Tibial nerve (tissue), 4 donors: Measurements from ENCODE around the gene MIPEP. TPM values are rescaled to one million over a fixed set of nuclear protein-coding genes. Genes with fewer than 3 reads are reported as not detected.
A peak's percentile ranks its signal among the peaks of the same experiment; 100 is the strongest.

Source experiments
- DNase-seq, 2 donors: peaks; one replicate each; pipeline ENCODE4 v3.0.0-alpha.2; 2019; ENCODE audit warnings: low spot score in 2 of 2
- H3K27ac ChIP-seq, 4 donors: fragments of 200-600 bp; sonication (generic) in 3 of 4; one replicate each; pipeline ENCODE4 v1.5.1; 2017 to 2019; ENCODE audit warnings: mild to moderate bottlenecking in 1 of 4
- H3K27me3 ChIP-seq, 2 donors: fragments of 200-600 bp; sonication (generic) in 1 of 2; one replicate each; pipeline versions ENCODE4 v1.5.1 to v1.6.0; 2017 to 2019
- H3K36me3 ChIP-seq, 3 donors: fragments of 200-600 bp; sonication (generic); one replicate each; pipeline ENCODE4 v1.5.1; 2018 to 2019
- H3K4me1 ChIP-seq, 4 donors: fragments of 200-600 bp; sonication (generic) in 3 of 4; one replicate each; pipeline ENCODE4 v1.5.1; 2017 to 2019
- H3K4me3 ChIP-seq, 4 donors: fragments of 200-600 bp; sonication (generic) in 3 of 4; one replicate each; pipeline ENCODE4 v1.5.1; 2017 to 2019; ENCODE audit warnings: mild to moderate bottlenecking in 1 of 4, moderate library complexity in 1 of 4
- H3K9me3 ChIP-seq, 4 donors: fragments of 200-600 bp; sonication (generic) in 3 of 4; one replicate each; pipeline ENCODE4 v1.5.1; 2017 to 2019
- CTCF ChIP-seq, 5 experiments: fragments of 200-600 bp in 3 of 5; fragments of 450-650 bp in 2 of 5; sonication (generic) in 3 of 5; IDR thresholded peaks; one replicate each; pipeline ENCODE4 v1.5.1; 2016 to 2019; ENCODE audit warnings: antibody characterized with exemption in 5 of 5, mild to moderate bottlenecking in 3 of 5, moderate library complexity in 2 of 5
- EP300 ChIP-seq, 2 donors: sonication (generic); formaldehyde crosslinking; IDR thresholded peaks; one replicate each; pipeline ENCODE4 v1.6.1; 2017; ENCODE audit warnings: antibody characterized with exemption in 2 of 2, mild to moderate bottlenecking in 1 of 2
- POLR2A ChIP-seq, 2 donors: fragments of 450-650 bp; IDR thresholded peaks; one replicate each; pipeline ENCODE4 v1.6.1; 2017; ENCODE audit warnings: antibody characterized with exemption in 2 of 2, mild to moderate bottlenecking in 2 of 2, moderate library complexity in 2 of 2
- WGBS, 2 donors: methylation state at CpG; one replicate each; pipeline ENCODE4 v1.1.5; 2018; 5-methylcytosine and 5-hydroxymethylcytosine counted together
- total RNA-seq, 4 donors: library from RNA; depleted of rRNA; stranded (reverse); fragments of >200 nt; gene quantifications; one replicate each; pipeline ENCODE4 v1.1.0, GENCODE V29; 2016

The MIPEP gene
- total RNA-seq, 4 donors from 2014 or later, result 8.4 to 25.8 (median 16.4) TPM

- no peak for DNase-seq
- H3K9me3 ChIP-seq, result no peaks in the 10 kb centered on the region
- WGBS, 2 donors, result 73 to 79% methylated on average over 2 of the region's 2 CpGs
- peaks cover 0 to 21% (median 0%) of the 10 kb centered on the region in 3 donors for H3K36me3 ChIP-seq
- H3K4me3 ChIP-seq, result no peak overlapping the region
- no peak overlapping the region for H3K27ac ChIP-seq
- no peak for TF ChIP-seq POLR2A (IDR thresholded peaks at IDR 0.05)
- H3K27me3 ChIP-seq, result no peaks in the 10 kb centered on the region
- peaks cover 0 to 23% (median 2%) of the 10 kb centered on the region in 4 donors for H3K4me1 ChIP-seq
These were observed 92.6 kb downstream of the MIPEP start for GRCh38 chr13:23796551-23796950.

GRCh38 chr13:23794267-23795161 is 94.7 kb downstream of the MIPEP start:
- Histone ChIP-seq H3K36me3 (peaks cover 0 to 15% (median 0%) of the 10 kb centered on the region in 3 donors), H3K27ac (peak overlapping the region in 2 of 4 donors; percentile 15 to 21), H3K4me3 (no peak overlapping the region), H3K27me3 (no peaks in the 10 kb centered on the region), H3K4me1 (peaks cover 0 to 43% (median 0%) of the 10 kb centered on the region in 4 donors), H3K9me3 (peaks cover 0 to 8% (median 0%) of the 10 kb centered on the region in 4 donors)
- WGBS, 2 donors, result 35 to 40% methylated on average over 7 of the region's 7 CpGs
- TF ChIP-seq EP300 (IDR thresholded peaks at IDR 0.05), result no peak
- no peak for TF ChIP-seq CTCF (IDR thresholded peaks at IDR 0.05)
- no peak for TF ChIP-seq POLR2A (IDR thresholded peaks at IDR 0.05)
- no peak for DNase-seq

GRCh38 chr13:23793711-23794110 is 95.5 kb downstream of the MIPEP start:
- WGBS, 2 donors, result 63 to 66% methylated on average over 3 of the region's 3 CpGs
- Histone ChIP-seq H3K4me3 (no peak overlapping the region), H3K36me3 (peaks cover 0 to 15% (median 0%) of the 10 kb centered on the region in 3 donors), H3K9me3 (peaks cover 0 to 8% (median 0%) of the 10 kb centered on the region in 4 donors), H3K4me1 (peaks cover 0 to 44% (median 0%) of the 10 kb centered on the region in 4 donors), H3K27ac (peak overlapping the region in 1 of 4 donors; percentile 13), H3K27me3 (no peaks in the 10 kb centered on the region)
- TF ChIP-seq POLR2A (IDR thresholded peaks at IDR 0.05) (no peak), CTCF (IDR thresholded peaks at IDR 0.05) (no peak)
- DNase-seq, result no peak

GRCh38 chr13:23792680-23793079 is 96.5 kb downstream of the MIPEP start:
- Histone ChIP-seq H3K9me3 (peaks cover 0 to 8% (median 0%) of the 10 kb centered on the region in 4 donors), H3K27ac (no peak overlapping the region), H3K36me3 (peaks cover 0 to 7% (median 0%) of the 10 kb centered on the region in 3 donors), H3K4me1 (peaks cover 0 to 44% (median 0%) of the 10 kb centered on the region in 4 donors), H3K27me3 (no peaks in the 10 kb centered on the region), H3K4me3 (no peak overlapping the region)
- TF ChIP-seq CTCF (IDR thresholded peaks at IDR 0.05), result no peak
- WGBS, 2 donors, result 54 to 68% methylated on average over 1 of the region's 1 CpG
- no peak for DNase-seq

- Histone ChIP-seq H3K27ac (peak overlapping the region in 2 of 4 donors; percentile 49 to 54), H3K36me3 (peaks cover 0 to 9% (median 0%) of the 10 kb centered on the region in 3 donors), H3K4me3 (no peak overlapping the region), H3K9me3 (peaks cover 0 to 8% (median 0%) of the 10 kb centered on the region in 4 donors), H3K27me3 (no peaks in the 10 kb centered on the region), H3K4me1 (peaks cover 0 to 44% (median 0%) of the 10 kb centered on the region in 4 donors)
- WGBS, 2 donors, result 19 to 41% methylated on average over 2 of the region's 2 CpGs
- no peak for DNase-seq
- TF ChIP-seq POLR2A (IDR thresholded peaks at IDR 0.05) (no peak), CTCF (IDR thresholded peaks at IDR 0.05) (no peak), EP300 (IDR thresholded peaks at IDR 0.05) (peak in 1 of 2 donors; percentile 40)
These were observed 98.5 kb downstream of the MIPEP start for GRCh38 chr13:23790577-23791170.
